HG03565 (cell line): ENCODE measurements around the gene VHLL.
"Not testable (repeated sequence)": the region's sequence is repeated elsewhere in the genome, so short reads cannot be mapped to it uniquely, and the experiment has no call there.

Experiments used
- ATAC-seq: cut with Tn5 transposase; IDR thresholded peaks from one replicate; pipeline ENCODE4 v1.9.1; 2021; ENCODE audit warnings: mild to moderate bottlenecking, moderate library complexity; ENCODE audit not compliant: unreplicated experiment

VHLL gene

DNA sequence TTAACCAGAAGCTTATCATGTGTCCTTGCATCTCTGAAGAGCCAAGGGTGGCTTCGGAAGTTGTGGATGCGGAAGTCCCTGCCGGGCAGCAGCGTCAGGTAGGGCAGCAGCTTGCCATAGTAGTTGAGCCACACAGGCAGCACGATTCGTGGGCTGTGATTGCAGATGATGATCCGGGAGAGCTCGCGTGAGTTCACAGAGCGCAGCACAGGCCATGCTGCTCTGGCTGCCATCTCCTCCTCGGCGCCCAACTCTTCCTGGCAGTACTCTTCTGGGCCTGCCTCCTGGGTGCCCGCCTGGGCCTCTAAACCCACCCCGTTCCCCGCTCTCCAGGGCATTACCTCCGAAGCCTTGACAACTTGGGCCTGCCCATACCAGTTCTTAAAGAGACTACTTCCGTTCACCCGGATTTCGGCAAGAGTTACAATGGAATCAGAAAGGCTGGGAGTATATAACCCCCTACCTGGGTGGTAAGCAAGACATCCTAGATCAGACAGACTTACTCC lies at the start of gene VHLL:
VHLL (minus strand) TSS at position 456 of the 506 bp plus-strand sequence; CDS start at position 338, 118 bp downstream.
- no peak for ATAC-seq

DNA sequence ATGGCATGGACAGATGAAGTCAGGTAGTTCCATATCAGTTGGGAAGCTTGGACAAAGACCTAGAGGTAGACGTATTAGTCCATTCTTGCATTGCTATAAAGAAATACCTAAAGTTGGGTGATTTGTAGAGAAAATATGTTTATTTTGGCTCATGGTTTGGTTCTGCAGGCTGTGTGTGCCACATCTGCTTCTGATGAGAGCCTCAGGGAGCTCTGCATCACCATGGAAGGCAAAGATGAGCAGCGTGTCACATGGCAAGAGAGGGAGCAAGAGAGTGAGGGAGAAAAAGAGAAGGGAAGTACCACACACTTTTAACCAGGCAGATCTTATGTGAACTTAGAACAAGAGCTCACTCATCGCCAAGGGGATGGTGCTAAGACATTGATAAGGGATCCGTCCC lies 48.2 kb upstream of the VHLL start:
- no peak for ATAC-seq

DNA sequence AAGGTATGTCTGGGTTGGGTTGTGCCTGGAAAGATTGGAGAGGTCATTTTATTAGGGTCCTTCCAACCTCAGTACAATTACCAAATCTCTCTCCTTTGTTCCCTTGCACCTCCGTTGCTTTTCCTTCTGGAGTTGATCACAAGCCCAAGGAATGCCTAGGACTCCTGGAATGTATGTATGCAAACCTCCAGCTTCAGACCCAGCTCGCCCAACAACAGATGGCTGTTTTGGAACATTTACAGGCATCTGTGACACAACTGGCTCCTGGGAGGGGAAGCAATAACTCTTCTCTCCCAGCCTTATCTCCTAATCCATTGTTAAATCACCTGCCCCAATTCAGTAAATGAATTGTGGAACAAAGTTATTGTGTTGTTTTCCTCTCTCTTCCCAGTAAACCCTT lies 47.5 kb upstream of the VHLL start:
- no peak for ATAC-seq

GRCh38 chr1:156346035-156346434 lies 46.9 kb upstream of the VHLL start:
- not testable (repeated sequence) for ATAC-seq

DNA sequence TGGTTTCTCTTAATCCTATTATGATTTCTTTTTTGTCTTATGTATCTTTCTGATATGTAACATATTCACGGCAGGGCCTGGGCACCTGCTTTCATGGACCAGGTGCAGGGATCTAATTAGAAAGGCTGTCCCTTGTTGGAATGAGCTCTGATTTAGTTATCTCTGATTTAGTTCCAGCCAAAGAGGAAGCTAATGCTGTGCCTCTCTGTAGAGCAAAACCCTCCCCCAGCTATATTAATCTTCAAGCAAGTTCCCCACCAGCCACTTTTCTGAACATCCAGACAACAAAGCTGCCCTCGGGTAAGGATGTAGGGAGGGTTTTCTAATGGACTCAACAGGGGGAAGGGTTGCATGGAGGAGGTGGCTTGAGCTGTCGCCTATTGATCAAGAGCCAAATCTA lies 45.3 kb upstream of the VHLL start:
- ATAC-seq, result no peak

DNA sequence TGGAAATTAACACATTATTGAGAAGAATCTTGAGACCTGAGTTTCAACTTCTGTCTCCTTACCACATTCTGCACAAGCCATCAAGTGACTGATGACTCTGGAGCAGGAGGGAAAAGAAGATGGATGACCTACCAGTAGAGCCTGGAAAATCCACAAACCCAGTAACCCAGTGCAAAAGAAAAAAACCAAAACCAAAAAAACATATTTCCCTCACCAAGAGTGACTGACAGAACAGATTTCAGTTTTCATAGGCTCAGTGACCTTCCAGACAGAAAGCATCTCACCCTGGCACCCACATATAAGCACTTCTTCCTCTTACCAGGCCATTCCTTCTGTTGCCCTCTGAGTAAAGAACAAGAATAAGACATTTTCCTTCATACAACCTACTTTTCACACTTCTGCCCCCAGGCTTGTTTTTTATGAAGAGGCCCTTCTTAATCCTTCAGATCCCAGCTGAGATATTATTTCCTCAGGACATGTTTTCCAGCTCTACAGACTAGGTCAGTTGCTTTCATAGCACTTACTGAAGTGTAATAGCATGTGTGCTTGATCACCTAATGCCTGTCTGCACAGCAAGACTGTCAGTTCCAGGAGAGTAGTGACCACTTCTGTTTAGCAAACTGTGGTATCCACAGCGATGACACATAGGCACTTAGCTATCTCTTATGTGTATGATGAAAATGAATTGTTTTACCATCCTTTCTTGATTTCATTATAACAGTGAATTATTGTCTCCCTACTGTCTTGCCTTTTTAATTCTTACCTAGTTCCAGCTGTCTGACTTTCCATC lies 43.3 kb upstream of the VHLL start:
- no peak for ATAC-seq

DNA sequence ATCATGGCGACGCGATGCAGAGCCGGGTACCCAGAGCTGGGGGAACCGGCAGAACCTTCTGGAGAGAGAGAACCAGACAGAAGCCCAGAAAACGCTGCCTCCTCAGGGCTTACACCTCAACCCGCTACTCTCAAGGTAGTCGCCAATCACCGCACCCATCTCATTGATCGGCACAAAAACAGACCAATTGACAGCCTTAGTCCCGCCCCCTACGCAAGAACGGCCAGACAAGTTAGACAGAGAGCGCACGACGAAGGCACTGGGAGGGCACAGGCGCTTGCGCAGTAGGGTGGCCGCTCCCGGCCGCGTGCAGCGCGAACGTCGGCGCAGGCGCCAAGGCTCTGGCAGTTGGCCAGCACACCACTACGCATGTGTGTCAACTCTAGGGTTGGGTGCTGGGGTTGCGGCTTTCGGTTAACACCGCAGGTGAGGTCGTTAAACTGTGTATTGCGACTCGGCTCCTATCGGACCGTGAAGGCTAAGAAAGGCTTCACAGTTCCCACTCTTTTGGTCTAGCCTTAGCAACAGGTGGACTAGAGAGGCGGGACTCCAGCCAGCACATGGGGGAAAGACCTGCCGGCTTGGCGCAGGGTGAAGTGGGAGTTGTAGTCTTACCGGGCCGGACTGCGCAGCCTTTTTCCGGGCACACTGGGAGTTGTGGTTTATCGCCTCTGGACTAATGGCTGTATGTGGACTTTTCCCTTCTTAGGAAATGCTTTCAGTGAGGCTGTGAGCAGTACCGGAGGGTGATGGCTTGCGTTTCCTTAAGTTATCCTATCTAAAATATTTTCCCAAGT lies 39.3 kb upstream of the VHLL start, which contains the start of the genes CCT3 and TSACC:
CCT3 (minus strand) TSS at position 113 of the 797 bp plus-strand sequence; CDS start at position 5, 108 bp downstream.
TSACC (plus strand) TSS at position 347 of the 797 bp plus-strand sequence. CDS start 1,232 bp downstream, outside the sequence.
- peak; percentile 88 for ATAC-seq

DNA sequence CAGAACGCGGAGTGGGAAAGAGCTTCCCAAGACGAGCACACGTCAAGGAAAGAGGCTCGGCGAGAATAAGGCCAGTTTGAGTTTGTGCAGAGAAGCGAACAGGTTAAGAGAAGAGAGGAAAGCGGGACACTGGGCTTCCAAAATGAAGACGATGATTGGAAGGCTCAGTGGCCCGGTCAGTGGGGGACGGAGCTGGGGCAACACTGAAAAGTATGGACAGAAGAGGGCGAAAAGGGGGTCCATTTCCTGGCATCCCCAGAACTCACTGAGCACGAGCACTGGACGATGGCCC lies 38.7 kb upstream of the VHLL start:
- no peak for ATAC-seq

DNA sequence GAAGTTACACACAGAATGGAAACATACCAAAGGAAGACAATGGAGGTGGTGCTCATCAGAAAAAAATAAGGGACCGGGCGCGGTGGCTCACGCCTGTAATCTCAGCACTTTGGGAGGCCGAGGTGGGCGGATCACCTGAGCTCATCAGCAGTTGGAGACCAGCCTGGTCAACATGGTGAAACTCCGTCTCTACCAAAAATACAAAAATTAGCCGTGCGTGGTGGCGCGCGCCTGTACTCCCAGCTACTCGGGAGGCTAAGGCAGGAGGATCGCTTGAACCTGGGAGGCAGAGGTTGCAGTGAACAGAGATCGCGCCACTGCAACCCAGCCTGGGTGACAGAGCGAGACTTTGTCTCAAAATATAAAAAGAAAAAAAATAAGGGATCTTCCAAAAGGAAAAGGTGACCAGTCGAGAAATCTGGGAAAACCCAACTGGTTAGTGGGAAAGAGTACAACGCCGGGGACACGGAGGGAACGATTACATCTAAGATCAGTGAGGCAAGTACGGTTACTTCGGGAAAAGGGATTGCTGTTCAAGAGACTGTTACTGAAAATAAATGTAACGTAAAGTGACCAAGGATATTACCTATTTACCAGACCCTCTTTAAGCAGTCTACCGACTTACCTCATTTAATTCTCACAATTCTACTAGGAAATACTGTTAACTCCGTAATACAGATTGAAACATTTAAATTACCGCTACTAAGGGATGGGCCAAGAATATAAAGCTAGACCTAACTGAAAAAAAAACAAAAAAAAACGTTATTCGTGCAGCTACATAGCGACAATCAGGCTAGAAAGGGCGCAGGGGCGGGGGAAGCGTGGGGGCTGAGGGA lies 38.2 kb upstream of the VHLL start:
- no peak for ATAC-seq

DNA sequence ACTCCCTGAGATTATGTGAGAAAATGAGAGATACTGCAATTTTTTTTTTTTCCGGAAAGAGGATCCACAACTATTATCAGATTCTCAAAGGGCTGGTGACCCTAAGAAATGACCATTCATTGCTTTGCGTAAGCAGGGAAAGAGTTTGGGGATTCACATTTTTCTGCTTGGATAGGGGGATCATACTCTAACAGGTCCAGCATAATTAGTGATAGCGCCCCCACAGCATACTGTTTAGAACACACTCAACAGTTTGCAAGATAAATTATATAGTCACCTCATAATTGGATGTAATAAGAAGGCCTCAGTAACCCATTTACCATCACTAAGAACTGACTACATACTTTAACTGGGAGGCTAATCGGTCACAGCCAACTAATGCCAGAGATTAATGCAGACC lies 37.1 kb upstream of the VHLL start:
- ATAC-seq, result no peak

DNA sequence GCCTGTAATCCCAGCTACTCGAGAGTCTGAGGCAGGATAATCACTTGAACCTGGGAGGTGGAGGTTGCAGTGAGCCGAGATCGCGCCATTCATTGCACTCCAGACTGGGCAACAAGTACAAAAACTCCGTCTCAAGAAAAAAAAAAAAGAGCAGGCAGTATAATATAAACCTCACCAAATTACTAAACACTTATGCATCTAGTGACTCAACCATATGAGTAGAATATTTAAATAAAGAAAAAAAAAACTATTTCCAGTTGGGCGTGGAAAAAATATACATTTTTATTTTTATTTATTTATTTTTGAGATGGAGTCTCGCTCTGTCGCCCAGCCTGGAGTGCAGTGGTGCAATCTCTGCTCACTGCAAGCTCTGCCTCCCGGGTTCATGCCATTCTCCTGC lies 24.1 kb upstream of the VHLL start:
- not testable (repeated sequence) for ATAC-seq

- no peak for ATAC-seq
Measured at GRCh38 chr1:156320560-156320959, 21.5 kb upstream of the VHLL start.

DNA sequence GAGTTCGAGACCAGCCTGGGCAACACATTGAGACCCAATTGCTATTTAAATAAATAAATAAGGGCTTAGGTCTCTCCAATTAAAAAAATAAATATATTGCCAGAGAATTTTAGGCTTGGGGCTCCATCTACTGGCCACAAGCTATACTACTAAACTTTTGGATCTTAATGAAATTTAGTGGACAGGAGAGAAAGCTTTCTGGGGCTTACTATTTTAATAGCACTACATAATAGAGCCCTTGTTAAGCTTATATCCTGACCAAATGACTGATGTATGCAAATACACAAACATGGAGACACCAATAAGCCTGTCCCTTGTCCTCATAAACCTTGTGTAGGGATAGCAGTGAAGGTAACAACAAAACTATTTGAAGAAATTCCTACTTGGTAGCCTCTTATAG lies 20.6 kb upstream of the VHLL start:
- no peak for ATAC-seq

- ATAC-seq, result no peak
Measured at GRCh38 chr1:156316909-156317308, 17.8 kb upstream of the VHLL start.

DNA sequence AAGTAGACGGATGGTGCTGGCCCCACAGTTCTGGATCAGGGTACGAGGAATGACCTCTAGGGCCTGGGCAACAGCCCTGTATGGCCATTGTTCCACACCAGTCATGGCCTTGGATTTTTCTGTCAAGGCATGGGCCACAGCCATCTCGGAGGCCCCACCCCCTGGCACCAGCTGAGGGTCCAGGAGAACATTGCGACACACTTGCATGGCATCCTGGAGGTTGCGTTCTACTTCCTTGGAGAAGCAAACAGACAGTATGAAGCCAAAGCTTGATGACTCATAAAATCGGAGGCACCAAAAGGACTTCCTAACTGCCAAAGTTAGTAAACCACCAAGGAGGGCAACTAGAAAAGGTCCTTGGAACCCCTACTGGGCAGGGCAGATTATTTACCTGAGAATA lies 11.9 kb upstream of the VHLL start:
- no peak for ATAC-seq

DNA sequence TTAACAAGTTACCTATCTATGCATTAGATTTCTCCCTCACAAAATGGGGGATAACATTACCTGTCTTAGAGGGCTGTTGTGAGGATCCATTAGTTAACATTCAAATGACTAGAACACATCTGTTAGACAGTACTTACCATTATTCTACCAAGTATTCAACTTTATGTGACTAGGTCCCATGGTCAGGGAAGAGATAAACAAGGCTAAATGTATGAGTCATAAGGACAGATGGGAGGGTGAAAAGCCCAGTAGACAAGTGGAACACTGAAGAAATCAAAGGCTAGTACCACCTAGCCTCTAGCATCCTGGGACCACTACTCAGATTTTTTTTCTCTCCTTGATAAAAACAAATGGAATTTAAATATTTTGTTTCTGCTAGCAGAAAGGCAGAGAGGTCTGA lies 9.0 kb upstream of the VHLL start:
- no peak for ATAC-seq

GRCh38 chr1:156305215-156305614 lies 6.1 kb upstream of the VHLL start:
- ATAC-seq, result no peak

DNA sequence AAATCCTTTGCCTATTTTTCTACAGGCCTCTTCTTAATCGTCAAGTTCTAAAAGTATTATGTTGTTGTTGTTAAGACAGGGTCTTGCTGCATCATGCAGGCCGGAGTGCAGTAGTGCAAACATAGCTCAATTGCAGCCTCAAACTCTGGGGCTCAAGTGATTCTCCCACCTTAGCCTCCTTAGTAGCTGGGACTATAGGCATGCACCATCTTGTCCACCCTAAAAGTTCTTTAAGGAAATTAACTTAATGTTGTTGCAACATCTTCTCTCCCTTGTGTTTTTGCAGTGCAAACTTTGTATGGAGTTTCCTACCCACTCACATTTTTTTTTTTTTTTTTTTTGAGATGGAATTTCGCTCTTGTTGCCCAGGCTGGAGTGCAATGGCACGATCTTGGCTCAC lies 4.1 kb upstream of the VHLL start:
- no peak for ATAC-seq

DNA sequence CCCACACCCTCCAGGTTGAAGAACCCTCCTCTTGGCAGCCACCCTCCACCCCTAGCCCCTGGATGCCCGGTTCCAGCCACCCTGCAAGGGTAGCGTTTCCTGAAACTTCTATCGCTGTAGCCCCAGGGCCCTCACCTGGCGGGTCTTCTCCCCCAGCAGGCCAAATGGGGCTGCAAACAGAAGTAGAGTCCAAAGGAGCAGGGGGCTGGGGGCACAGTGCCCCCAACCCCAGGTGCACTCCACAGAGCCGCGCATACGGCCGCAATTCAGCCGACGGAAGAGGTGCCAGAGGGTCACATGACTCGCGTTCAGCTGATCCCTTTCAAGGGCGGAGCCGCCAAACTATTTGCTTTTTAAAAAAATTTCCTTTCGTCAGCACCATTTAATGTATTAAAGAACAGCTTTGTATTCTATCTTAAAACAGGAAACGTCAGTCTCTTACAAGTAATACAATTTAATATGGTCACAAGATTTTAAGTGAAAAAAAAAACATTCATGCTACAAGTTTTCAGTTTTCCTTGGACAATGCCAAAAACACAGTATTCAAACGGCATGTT lies 3.6 kb downstream of the VHLL start, which contains the start of gene GLMP:
GLMP (minus strand) TSS at position 289 of the 557 bp plus-strand sequence; CDS start at position 255, 34 bp downstream.
- no peak for ATAC-seq

DNA sequence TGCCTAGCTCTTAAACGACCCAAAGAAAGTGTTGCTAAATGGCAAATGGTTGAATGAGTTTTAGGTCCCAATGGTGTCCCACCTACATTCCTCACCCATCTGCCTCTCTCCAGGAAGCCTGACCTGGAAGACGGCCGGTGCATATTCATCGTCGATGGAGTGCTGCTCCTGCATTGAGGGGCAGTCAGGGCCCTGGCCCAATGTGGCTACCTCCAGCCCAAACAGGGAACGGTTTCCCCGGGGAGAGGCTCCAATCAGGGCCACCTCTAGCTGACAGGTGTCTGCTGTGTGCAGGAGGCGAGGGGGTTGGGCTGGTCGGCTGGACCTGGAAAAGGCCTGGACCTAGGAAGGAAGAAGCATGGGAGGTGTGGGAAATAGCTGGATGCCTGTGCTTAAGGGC lies 5.2 kb downstream of the VHLL start:
- no peak for ATAC-seq

DNA sequence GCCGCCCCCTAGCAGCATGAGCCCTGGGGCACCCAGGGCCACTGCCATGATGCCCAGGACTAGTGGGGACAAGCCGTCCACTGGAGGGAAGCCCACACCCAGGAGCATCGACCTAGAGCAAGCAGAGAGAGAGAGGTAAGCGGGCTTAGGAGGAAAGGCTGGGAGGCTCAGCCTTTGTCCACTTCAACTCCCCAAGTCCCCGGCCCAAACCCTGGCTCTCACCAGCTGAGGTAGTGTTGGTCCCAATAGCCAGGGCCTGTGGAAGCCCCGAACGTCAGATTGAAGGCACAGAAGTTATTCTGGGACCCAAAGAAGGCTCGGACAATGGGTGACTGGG lies 6.0 kb downstream of the VHLL start:
- no peak for ATAC-seq
